HL-60 (cell line): ENCODE data around the gene GRID1.

Experiments used
- DNase-seq, 2 experiments: peaks; one replicate each; pipeline ENCODE4 v3.0.0-alpha.2; 2010 to 2020; ENCODE audit warnings: low read depth in 1 of 2, low spot score in 1 of 2
- H3K27ac ChIP-seq: fragments of 250-450 bp; sonication (Bioruptor Pico); replicated peaks from 2 replicates; pipeline ENCODE4 v1.5.1; 2020; ENCODE audit warnings: mild to moderate bottlenecking, moderate library complexity
- H3K27me3 ChIP-seq: fragments of 250-450 bp; sonication (Bioruptor Pico); 2 replicates; pipeline ENCODE4 v1.5.1; 2021; ENCODE audit warnings: mild to moderate bottlenecking, moderate library complexity; ENCODE audit not compliant: insufficient read depth, poor library complexity, severe bottlenecking
- H3K4me3 ChIP-seq: replicated peaks from 2 replicates; pipeline ENCODE4 v1.5.1; 2011; ENCODE audit warnings: mild to moderate bottlenecking, control low read depth, low read length; ENCODE audit not compliant: insufficient read depth
- CTCF ChIP-seq: IDR thresholded peaks from one replicate; pipeline ENCODE4 v1.5.1; 2011; ENCODE audit warnings: low read length, control low read depth, inconsistent platforms; ENCODE audit not compliant: insufficient read depth
- GABPA ChIP-seq: IDR thresholded peaks from 2 replicates; pipeline ENCODE4 v1.6.1; 2012; ENCODE audit warnings: low read depth
- POLR2AphosphoS5 ChIP-seq: IDR thresholded peaks from 2 replicates; pipeline ENCODE4 v1.6.1; 2012; ENCODE audit warnings: low read depth
- REST ChIP-seq: IDR thresholded peaks from 2 replicates; pipeline ENCODE4 v1.6.1; 2012; ENCODE audit warnings: low read depth; ENCODE audit not compliant: insufficient replicate concordance
- SPI1 ChIP-seq: IDR thresholded peaks from 2 replicates; pipeline ENCODE4 v1.6.1; 2012; ENCODE audit warnings: low read depth, mild to moderate bottlenecking, borderline replicate concordance

Gene GRID1

GRCh38 chr10:85598646-85599045 lies 767.9 kb downstream of the GRID1 start:
- no peak for DNase-seq
- TF ChIP-seq GABPA (no peak), REST (no peak), SPI1 (no peak), CTCF (no peak), POLR2AphosphoS5 (no peak)
- Histone ChIP-seq H3K4me3 (no peak overlapping the region), H3K27me3 (no peaks in the 10 kb centered on the region), H3K27ac (no peak overlapping the region)

- no peak for DNase-seq
- Histone ChIP-seq H3K27me3 (no peaks in the 10 kb centered on the region), H3K27ac (no peak overlapping the region), H3K4me3 (no peak overlapping the region)
- TF ChIP-seq CTCF (no peak), REST (no peak), SPI1 (no peak), GABPA (no peak), POLR2AphosphoS5 (no peak)
Measured at GRCh38 chr10:85597006-85597405, 769.6 kb downstream of the GRID1 start.

- Histone ChIP-seq H3K27ac (no peak overlapping the region), H3K4me3 (no peak overlapping the region), H3K27me3 (no peaks in the 10 kb centered on the region)
- DNase-seq: no peak
- TF ChIP-seq POLR2AphosphoS5: no peak
- no peak for TF ChIP-seq REST
- no peak for TF ChIP-seq CTCF
- TF ChIP-seq GABPA: no peak
- no peak for TF ChIP-seq SPI1
Measured at GRCh38 chr10:85596389-85596788, 770.2 kb downstream of the GRID1 start.
